Adrenal gland (tissue), 5 donors: ENCODE measurements around the gene AOPEP.

Experiments used
- CTCF ChIP-seq, 6 experiments: fragments of 450-650 bp in 4 of 6; fragments of 200-600 bp in 2 of 6; sonication (generic) in 1 of 6; IDR thresholded peaks; 1 replicate in 5 of 6; 2 replicates in 1 of 6; pipeline versions ENCODE4 v1.5.1 to v1.8.0; 2016 to 2021; ENCODE audit warnings: antibody characterized with exemption in 6 of 6, mild to moderate bottlenecking in 2 of 6, moderate library complexity in 1 of 6
- POLR2A ChIP-seq, 2 donors: fragments of 450-650 bp; IDR thresholded peaks; one replicate each; pipeline ENCODE4 v1.6.1; 2017; ENCODE audit warnings: antibody characterized with exemption in 2 of 2, mild to moderate bottlenecking in 2 of 2, moderate library complexity in 1 of 2
- donor health status: DM: no; HTN: no; CAD: no.

- TF ChIP-seq POLR2A (IDR thresholded peaks at IDR 0.05) (no peak), CTCF (IDR thresholded peaks at IDR 0.05) (no peak)
Observed at GRCh38 chr9:95014917-95015316, 288.4 kb downstream of the AOPEP start.
